NCI-H82 (cell line): ENCODE data around the gene SELENOS.

Experiments
- DNase-seq: peaks from one replicate; lab custom pipeline; 2025; lab: John Stamatoyannopoulos, UW

Gene SELENOS

DNA sequence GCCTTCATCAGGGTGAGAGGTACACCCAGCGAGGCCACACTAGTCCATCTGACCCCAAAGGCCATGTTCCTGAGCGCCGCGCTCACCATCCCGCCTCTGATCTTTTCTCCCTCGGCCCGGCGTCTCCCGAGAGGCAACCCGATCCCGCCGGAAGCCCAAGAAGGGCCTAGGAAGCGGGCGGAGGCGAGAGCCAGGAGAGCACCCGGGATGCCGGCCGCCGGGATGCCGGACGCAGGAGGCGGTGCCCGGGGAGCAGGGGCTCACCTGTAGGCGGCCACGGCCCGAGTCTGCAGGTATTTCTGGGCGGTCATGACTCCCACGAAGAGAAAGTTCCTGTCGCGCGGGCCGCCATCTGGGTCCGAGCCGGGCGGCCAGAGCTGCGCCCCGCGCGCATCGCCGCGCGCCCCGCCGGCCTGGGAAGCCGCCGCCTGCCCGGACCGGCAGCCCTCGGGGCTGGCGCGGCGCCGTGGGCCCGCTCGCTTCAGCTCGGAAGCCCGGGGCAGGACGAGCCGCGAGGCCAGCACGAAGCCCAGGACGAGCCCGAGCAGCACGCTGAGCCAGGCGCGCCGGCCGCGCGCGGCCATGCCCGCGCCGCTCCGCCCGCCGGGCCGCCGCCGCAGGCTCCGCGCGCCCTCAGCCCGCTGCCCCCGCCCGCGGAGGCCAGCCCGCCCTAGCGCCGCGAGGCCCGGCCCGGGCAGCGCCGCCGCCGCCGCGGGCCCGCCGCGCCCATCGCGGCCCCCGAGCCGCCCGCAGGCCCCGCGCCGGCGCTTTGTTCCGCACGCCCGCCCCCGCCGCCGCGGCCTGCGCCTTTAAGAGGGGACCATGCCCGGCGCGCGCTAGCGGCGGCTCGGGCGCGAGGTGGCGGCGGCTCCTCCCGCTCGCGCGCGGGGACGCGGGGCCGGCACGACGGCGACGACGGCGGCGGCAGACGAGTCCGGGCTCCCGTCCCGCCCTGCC lies 26.1 kb downstream of the SELENOS start:
- peak; percentile 64 for DNase-seq

DNA sequence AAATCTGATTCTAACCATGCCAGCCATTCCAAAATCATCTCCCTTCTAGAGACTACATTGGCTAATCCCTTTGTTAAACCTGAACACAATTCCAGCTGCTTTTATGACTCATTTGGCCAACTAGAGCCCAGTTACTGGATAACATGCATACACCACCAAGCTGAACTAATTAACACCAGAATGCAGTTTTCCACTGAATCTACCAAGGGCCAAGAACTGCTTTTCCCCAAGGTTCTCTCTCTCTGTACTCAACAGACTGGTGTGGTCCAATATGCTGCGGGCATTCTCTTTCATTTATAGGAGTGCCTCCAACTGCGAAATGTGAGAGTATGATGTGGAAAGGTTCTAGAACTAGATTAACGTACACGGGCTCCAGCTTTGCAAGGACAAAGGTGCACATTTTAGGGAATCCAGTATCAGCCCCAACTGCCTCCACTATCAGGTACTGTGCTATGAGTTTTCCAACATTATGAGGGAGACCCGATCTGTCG lies 26.9 kb downstream of the SELENOS start:
- DNase-seq = peak; percentile 40

DNA sequence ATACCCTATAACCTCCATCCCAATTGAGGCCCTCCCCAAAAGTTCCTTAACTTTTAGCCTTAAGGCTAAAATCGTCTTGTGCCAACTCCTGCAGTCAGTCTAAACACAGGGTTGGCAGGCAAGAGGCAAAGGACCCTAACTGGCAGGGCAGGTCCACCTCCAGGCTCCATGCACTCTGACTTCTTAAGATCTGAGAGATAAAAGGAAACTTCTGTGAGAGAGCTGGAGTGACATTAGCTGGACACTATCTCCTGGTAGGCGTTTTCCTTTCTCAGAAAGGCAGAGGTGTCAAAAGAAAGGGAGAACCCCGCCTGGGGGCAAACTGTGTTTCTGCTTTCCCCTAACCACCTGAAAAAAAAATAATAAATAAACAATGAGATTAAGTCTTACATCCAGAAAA lies 29.0 kb downstream of the SELENOS start:
- no peak for DNase-seq

DNA sequence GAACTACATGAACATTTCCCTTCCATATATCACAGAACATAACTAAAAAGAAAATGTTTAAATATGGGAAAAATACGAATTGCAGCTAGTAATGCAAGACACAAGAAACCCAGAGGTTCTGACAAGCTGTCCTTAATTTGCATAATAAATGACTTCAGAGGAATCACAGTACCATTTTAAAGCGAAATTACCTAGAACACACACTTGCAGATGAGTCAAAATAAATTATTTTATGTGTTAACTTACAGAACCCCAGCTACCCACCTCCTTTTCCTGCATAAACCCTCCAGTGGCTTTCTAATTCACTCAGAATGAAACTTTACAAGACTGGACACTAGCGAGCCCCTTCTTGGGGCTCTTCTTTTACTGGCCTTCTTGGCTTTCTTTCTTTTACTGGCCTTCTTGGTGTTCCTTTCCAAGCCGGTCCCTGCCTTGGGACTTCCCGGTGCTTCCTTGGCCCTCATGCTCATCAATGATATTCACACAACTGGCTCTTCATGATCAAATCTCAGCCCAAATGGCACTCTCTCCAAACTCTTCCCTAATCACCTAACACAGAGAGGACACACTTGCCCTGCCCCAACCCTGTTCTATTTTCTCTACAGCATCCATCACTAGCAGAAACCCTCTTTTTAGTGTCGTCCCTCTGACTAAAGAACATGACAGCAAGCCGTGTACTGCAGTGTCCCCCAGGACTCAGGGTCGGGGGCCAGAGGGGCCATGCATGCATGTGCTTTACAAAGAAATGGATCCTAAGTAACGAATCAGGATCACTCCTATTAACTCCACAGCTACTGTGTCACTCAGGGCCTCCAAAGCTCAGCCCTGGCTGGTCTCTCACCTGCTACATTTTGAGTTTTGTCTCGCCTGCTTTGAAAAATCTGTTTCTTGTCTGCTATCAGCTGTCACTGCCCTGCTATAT lies 30.2 kb downstream of the SELENOS start:
- DNase-seq = no peak

DNA sequence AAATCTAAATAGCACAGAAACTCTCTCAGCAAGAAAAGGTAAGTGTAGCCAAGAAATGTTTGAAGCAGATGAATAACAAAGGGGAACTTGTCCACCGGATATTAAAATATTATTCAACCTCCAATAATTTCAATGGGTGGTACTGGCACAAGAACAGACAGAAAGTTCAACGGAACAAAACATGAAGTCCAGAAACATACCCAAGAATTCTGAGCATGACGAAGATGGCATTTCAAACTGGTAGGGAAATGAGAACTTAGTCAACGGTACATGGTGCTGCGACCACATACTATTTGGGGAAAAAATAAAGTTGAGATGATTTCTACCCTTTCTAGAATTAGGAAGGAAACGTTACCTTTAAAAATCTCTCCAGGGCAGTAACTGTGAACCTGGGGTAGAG lies 30.9 kb downstream of the SELENOS start:
- no peak for DNase-seq

DNA sequence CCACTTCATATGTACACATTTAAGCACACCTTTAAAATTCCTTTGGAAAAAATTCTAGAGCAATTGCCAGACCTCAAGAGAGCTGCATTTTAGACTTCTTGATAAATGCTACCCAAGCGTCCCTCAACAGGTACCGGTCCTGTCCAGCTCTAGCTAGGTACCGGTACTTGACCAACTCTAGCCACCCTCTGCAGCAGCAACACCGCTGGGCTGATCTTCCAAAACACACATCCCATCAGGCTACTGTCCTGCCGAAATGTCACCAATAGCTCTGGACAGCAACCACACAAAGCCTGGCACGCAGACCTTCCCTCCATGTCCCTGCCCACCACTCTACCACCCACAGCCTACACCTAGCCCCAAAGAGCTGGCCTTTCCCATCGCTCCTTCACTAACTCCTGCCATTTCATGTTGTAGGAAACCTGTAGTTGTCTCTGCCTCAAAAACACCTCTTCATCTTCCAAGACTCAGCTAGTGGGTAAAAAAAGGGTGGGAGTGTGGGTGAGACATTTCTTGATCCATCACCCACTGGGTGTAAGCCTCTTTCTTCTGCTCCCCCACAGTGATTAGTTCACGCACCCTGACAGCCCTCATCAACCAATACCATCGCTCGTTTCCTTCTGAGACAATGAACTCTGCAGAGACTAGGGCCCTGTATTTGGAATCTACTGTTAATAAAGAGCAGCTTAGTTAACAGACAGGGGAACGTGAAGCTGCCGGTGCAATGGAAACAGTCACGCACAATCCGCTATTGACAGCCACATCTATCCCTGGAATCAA lies 32.2 kb downstream of the SELENOS start:
- DNase-seq = no peak

DNA sequence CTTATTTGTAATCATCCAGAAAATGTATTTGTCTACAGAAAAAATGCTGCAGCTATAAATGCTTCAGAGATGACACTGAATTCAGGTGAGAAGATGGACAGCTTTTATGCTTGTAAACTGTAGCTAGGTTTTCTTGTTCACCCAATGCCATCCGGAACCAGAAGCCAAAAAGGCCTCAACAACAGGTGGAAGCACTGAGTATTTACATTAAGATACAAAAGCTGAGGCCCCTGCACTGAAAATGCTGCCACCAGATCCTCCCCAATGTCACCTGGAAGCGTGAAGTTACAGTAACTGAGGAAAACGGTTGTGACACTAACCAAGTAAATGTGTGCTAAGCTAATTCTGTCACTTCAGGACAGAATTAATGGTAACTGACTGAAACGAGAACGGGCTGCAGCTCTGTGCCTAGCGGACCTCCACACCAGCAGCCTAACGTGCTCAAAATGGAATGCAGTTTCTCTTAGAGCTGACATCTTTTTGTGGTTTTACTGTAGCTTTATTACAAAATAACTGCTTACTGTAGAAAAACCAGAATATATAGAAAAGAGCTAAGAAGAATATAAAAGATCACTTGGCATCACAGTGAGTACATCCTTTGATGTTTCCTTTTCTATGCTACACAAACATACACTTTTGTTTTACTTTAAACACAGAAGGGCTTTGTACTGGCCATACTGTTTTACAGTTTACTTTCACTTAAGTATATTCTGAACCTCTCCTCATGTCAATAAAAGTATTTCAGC lies 33.1 kb downstream of the SELENOS start:
- no peak for DNase-seq

DNA sequence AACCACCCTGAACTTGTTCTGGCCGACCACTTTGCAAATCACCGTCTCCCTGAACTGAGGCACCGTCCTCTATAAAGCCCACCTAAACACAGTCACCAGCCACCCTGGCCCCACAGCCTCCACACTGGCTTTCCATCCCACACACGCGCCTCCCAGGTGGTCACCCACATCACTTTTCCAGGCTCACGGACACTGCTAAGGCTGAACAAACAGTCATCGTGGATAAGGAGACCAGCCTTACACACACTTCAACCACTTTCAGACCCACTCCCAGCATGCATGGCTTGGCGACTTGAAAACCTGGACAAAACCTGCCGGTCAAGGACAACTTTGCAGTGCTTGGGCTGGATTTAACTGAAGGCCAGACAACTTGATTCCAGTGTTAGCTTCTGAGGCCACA lies 33.9 kb downstream of the SELENOS start:
- no peak for DNase-seq

DNA sequence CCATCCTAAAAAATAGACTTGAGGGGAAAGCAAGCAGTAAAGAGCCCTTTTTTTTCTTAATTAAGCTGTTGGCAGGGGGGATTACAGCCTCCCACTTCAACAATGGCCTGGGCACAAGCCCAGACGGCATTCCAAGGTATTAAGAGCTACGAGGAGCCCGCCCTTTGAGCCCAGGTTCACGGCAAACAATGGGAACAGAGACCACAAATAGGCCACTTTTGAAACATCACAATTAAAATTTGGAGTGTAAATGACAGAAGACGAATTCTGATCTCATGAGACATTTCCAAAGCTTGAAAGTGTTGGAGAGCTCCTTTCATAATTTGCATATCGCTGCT lies 34.3 kb downstream of the SELENOS start:
- no peak for DNase-seq

DNA sequence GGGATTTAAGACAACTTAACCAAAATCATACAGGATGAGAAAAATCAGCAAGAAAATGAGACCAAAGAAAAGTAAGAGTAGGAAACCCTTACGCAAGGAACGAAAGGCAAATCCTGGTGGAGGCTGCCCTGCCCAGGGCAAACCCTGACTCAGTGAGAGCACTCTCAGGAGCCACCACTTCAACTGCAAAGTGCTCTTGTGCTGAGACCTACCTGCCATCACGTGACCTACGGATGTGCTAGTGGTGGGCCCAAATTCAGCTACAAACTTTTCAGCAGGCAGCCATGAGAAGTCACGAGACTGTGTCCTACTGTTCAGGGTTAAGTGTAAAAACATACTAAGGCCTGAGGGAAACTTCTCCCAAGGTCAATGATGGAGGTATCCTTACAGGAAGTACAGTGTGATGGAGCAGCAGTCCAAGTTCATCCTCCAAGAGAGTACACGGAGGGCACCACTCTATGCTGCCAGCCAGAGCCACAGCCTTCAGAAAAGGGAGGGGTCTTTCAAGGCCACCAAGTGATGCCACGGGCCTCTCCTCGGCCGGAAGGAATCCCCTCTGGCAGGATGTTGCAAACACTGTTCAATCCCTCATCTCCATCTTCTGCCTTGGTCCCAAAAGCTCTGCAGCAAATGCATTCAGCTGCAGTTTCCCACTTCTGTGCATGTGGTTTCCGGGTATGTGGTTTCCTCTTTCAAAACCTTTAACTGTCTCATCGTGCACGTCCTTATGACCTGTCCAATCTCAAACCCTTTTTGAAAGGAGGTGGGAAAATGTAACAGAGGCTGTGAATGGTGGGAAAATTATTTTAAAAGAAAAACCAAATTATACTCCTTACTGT lies 34.9 kb downstream of the SELENOS start:
- DNase-seq = no peak

DNA sequence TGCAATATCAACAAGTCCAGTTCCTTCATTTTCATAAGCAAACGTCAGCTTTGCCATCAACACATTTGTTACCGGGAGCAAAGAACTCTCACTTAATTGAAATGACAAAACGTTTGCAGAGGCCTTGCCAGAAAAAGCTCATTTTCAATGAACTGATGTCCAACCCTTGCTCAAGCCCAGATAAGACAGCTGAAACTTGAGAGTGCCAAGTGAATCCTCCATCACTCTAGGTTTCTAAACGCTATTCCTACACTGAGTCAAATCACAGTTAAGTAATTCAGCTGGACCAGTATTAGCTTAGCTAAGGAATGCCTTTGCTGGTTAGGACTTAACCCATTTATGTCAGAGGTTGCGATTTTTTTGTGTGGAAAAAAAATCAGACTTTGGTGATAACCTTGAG lies 36.9 kb downstream of the SELENOS start:
- no peak for DNase-seq

DNA sequence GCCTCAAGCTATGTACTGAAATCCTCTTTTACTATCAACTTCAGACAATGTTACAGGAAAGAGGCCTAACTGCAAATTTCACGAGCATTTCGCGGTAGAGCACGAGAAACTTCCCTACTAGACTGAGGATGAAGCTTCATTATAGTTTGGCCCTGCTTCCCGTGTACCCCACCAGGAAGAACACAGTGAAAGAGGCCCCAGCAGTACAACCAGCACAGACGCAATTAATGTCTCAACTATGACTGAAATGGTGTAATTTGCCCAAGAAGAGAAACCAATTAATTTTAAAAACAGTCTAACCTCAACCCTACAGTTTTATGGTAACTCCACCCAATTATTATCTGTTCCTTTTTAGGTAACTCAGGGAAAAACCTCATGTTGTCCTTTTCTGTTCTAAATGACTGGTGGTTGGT lies 37.6 kb downstream of the SELENOS start:
- DNase-seq = no peak

DNA sequence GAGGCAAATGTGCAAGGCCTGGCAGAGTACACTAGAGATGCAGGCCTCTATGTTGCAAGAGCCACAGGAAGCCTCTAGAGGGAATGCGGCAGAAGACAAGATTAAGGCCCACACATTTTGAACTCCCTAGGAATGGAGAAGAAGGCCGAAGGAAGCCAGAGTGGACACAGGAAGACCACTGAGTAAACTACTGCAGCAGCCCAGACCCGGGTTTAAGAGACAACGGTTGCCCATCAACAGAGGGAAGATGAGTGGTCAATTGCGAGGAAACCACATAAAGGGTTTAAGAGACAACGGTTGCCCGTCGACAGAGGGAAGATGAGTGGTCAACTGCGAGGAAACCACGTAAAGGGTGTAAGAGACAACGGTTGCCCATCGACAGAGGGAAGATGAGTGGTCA lies 40.0 kb downstream of the SELENOS start:
- DNase-seq = no peak

DNA sequence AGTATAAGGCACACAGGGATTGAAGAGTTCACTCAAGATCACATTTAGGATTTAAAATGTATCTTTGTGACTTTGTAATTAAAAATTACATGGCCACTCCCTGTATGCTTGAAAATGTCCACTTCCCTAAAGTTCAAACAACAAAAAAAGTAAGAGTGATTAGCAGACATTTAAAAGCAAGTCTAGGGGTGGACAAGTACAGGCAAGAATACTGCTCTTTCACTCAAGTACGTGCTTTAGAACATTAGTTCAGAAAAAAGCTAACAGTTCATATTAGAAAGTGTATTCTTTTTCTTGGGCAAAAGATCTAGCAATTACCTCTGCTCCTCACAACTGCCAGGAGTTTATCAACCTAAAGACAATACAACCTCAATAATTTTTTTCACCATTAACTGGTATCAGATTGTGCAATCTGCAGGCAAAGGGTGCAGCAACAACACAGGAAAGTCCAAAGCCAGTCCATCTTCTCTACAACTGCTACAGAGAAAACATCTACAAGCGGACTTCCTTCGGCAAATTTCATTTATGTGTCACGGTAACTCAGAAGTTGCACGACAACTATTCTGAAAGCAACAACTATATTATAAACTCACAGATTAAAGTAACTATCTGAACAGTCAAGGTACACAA lies 43.5 kb downstream of the SELENOS start:
- DNase-seq = no peak

DNA sequence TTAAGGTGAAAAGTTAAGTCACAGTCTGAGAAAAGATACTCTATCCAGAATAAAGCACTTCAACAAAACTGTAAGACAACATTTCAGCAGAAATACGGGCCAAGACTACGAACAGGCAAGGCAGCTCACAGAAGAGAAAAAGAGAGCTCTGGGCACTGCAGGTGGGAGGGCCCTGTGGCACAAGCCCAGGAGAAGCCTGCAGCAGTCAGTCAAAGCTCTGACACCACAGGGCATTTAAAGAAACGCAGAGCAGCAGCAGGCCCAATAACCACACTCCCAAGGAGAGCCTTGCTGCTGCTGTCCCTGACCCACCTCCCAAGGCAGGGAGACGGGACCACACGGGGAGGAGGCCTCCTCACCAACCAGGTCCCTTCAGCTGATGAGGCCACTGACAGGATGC lies 44.6 kb downstream of the SELENOS start:
- DNase-seq = no peak

DNA sequence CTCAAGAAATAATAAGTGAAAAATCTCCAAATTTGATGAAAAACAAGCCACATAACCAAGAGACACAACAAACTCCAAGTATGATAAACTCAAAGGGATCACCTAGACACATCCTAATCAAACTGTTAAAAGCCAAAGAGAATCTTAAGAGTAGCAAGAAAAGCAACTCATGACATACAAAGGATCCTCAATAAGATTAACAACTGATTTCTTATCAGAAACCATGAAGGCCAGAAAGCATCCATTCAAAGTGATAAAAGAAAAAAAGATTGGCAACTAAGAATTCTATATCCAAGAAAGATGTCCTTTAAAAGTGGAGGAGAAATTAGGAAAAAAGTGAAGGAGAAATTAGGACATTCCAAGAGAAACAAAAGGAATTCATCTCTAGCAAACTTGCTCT lies 49.0 kb downstream of the SELENOS start:
- no peak for DNase-seq

DNA sequence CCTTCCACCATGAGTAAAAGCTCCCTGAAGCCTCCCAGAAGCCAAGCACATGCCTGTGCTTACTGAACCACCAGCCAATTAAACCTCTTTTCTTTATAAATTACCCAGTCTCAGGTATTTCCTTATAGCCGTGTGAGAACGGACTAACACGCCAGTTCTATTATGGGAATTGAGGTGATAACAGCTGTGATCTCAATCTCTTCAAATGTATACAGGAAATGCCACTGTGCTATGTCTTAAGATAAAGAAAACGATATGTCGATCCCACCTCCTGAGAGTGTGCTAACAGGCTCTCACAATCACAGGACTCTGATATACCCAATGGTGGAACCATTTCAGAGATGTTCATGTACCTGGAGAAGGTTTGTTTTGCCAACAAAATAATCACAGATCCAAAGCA lies 51.6 kb downstream of the SELENOS start:
- DNase-seq = no peak
